ENCODE measurements around the gene EVPL. TPM values are rescaled to one million over a fixed set of nuclear protein-coding genes. Genes with fewer than 3 reads are reported as not detected.
"Not testable (repeated sequence)": the region's sequence is repeated elsewhere in the genome, so short reads cannot be mapped to it uniquely, and the experiment has no call there.

EVPL gene
- total and polyA plus RNA-seq, 10 of the 15 experiments (the other 5 are each of a cell fraction or from before 2014, with no cell fraction given), result 0.03 TPM; not detected in 9

- Histone ChIP-seq H3K27me3 (replicated peaks in 1 of 2; ENCODE audit: control insufficient read depth in 2 of 2, insufficient read depth in 2 of 2, low read length in 1 of 2) (no peaks in the 10 kb centered on the region), H3K36me3 (ENCODE audit: control insufficient read depth in 2 of 2, insufficient read depth in 2 of 2, low read length in 1 of 2) (peaks cover 10 to 35% of the 10 kb centered on the region in 2 experiments), H3K4me1 (ENCODE audit: control insufficient read depth, insufficient read depth, low read length) (no peaks in the 10 kb centered on the region), H2AFZ (ENCODE audit: control insufficient read depth, low read depth, low read length) (no peak overlapping the region), H3K9ac (ENCODE audit: control insufficient read depth, insufficient read depth, low read length) (no peak overlapping the region), H3K4me3 (no peak overlapping the region), H3K27ac (ENCODE audit: control insufficient read depth, insufficient read depth) (no peak overlapping the region), H4K20me1 (ENCODE audit: control insufficient read depth, insufficient read depth) (no peaks in the 10 kb centered on the region), H3K9me3 (replicated peaks; ENCODE audit: control insufficient read depth, insufficient read depth, low read length) (no peaks in the 10 kb centered on the region), H3K79me2 (ENCODE audit: control insufficient read depth, insufficient read depth, low read length) (no peaks in the 10 kb centered on the region), H3K4me2 (ENCODE audit: control insufficient read depth, insufficient read depth) (no peak overlapping the region)
- intact Hi-C loops (cut with micrococcal nuclease; ENCODE audit: unreplicated experiment), result no loop called here
- WGBS (ENCODE audit: insufficient coverage, insufficient replicate concordance, low lambda C conversion rate, missing lambda C conversion rate), result 16% methylated on average over 15 of the region's 15 CpGs
- FAIRE-seq (peak; percentile 69), ATAC-seq (peak; percentile 49), DNase-seq (ENCODE audit: low read depth, low spot score) (no peak)
- TF ChIP-seq SPI1 (IDR thresholded peaks at IDR 0.05; ENCODE audit: borderline replicate concordance, insufficient read depth, low read depth, low read length), result peak; percentile 37; the same call in 1 of the 2 replicates
- TF ChIP-seq BCL3 (IDR thresholded peaks at IDR 0.05; ENCODE audit: borderline replicate concordance, insufficient read depth, low read depth, low read length, poor library complexity, severe bottlenecking), result no peak
- POLR2A ChIA-PET, result interaction anchor here (1.4 kb wide), 1 partner anchor 17 kb away, joined by 4 read pairs; no protein-coding TSS in a partner anchor
- SMC1A ChIA-PET (ENCODE audit: uncharacterized antibody, unreplicated experiment), result interaction anchor here (0.8 to 1.4 kb wide), 3 partner anchors 8 to 237 kb away, joined by 3 to 4 read pairs (median 3); partner anchors contain the start of gene SRP68
- no TSS peak for BruUV-seq (replicated peaks)
- CTCF ChIA-PET, result interaction anchor here (0.6 to 1.8 kb wide), 7 partner anchors 11 to 1765 kb away, joined by 3 to 15 read pairs (median 3); no protein-coding TSS in a partner anchor
- in situ Hi-C loops (cut with MboI), result no loop called here
- RAD21 ChIA-PET (ENCODE audit: unreplicated experiment), result interaction anchor here (0.6 kb wide), 1 partner anchor 60 kb away, joined by 3 read pairs; no protein-coding TSS in a partner anchor
These were observed 36.9 kb upstream of the EVPL start for GRCh38 chr17:76063875-76064546.

GRCh38 chr17:76058264-76058663, 31.2 kb upstream of the EVPL start:
- intact Hi-C loops (cut with micrococcal nuclease; ENCODE audit: unreplicated experiment); FAIRE-seq; ATAC-seq; H3K27ac ChIP-seq (ENCODE audit: control insufficient read depth, insufficient read depth); H3K9me3 ChIP-seq (replicated peaks; ENCODE audit: control insufficient read depth, insufficient read depth, low read length); H3K4me1 ChIP-seq (ENCODE audit: control insufficient read depth, insufficient read depth, low read length); H4K20me1 ChIP-seq (ENCODE audit: control insufficient read depth, insufficient read depth); H2AFZ ChIP-seq (ENCODE audit: control insufficient read depth, low read depth, low read length); H3K27me3 ChIP-seq (replicated peaks in 1 of 2; ENCODE audit: control insufficient read depth in 2 of 2, insufficient read depth in 2 of 2, low read length in 1 of 2); in situ Hi-C loops (cut with MboI); H3K4me3 ChIP-seq; DNase-seq (ENCODE audit: low read depth, low spot score); POLR2A ChIA-PET; H3K4me2 ChIP-seq (ENCODE audit: control insufficient read depth, insufficient read depth); H3K9ac ChIP-seq (ENCODE audit: control insufficient read depth, insufficient read depth, low read length); BruUV-seq (replicated peaks); H3K79me2 ChIP-seq (ENCODE audit: control insufficient read depth, insufficient read depth, low read length): not testable (repeated sequence)
- SMC1A ChIA-PET (ENCODE audit: uncharacterized antibody, unreplicated experiment), result interaction anchor here (0.7 kb wide), 1 partner anchor 243 kb away, joined by 4 read pairs; no protein-coding TSS in a partner anchor
- H3K36me3 ChIP-seq (ENCODE audit: control insufficient read depth in 2 of 2, insufficient read depth in 2 of 2, low read length in 1 of 2), result peaks cover 20 to 37% of the 10 kb centered on the region in 2 experiments
- RAD21 ChIA-PET (ENCODE audit: unreplicated experiment), result interaction anchor here (0.6 kb wide), 1 partner anchor 240 kb away, joined by 4 read pairs; no protein-coding TSS in a partner anchor
- CTCF ChIA-PET, result interaction anchor here (1.2 to 2.3 kb wide), 2 partner anchors 44 to 62 kb away, joined by 5 to 8 read pairs; no protein-coding TSS in a partner anchor
- 86% methylated on average over 6 of the region's 6 CpGs for WGBS (ENCODE audit: insufficient coverage, insufficient replicate concordance, low lambda C conversion rate, missing lambda C conversion rate)

All from GM12878 (cell line).